Measurements from ENCODE around the gene RAD51AP1.

DNA sequence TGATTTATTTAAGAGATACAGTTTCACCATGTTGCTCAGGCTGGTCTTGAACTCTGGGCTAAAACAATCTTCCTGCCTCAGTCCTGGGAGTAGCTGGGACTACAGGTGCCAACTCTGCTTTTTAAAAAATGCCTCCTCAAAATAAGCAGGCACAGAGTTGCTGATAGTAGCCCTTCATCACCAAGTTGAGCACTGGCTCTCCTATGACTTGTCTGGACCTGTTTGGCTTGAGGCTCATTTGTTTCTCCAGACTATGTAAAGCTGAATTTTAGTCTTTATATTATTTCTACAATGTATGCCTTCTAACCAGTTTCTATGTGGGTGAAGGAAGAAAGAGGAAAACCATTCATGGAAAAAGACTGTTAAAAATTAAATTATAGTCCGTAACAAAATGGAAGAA lies 39.5 kb upstream of the RAD51AP1 start:
- TF ChIP-seq, protein P1, sequence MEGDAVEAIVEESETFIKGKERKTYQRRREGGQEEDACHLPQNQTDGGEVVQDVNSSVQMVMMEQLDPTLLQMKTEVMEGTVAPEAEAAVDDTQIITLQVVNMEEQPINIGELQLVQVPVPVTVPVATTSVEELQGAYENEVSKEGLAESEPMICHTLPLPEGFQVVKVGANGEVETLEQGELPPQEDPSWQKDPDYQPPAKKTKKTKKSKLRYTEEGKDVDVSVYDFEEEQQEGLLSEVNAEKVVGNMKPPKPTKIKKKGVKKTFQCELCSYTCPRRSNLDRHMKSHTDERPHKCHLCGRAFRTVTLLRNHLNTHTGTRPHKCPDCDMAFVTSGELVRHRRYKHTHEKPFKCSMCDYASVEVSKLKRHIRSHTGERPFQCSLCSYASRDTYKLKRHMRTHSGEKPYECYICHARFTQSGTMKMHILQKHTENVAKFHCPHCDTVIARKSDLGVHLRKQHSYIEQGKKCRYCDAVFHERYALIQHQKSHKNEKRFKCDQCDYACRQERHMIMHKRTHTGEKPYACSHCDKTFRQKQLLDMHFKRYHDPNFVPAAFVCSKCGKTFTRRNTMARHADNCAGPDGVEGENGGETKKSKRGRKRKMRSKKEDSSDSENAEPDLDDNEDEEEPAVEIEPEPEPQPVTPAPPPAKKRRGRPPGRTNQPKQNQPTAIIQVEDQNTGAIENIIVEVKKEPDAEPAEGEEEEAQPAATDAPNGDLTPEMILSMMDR (IDR thresholded peaks at IDR 0.05; ENCODE audit: extremely low read depth in 1 of 2, insufficient read depth in 1 of 2, low read depth in 1 of 2, low read length in 2 of 2) = no peak
- TF ChIP-seq POLR2A (IDR thresholded peaks at IDR 0.05; ENCODE audit: low read depth, low read length) = no peak
- TF ChIP-seq, protein P2, sequence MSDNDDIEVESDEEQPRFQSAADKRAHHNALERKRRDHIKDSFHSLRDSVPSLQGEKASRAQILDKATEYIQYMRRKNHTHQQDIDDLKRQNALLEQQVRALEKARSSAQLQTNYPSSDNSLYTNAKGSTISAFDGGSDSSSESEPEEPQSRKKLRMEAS (IDR thresholded peaks at IDR 0.05; ENCODE audit: insufficient read depth, insufficient read length) = no peak
- TF ChIP-seq EZH2 (IDR thresholded peaks at IDR 0.05; ENCODE audit: borderline replicate concordance, low read depth, low read length, severe bottlenecking) = no peak
- no peak for TF ChIP-seq POLR2AphosphoS5 (IDR thresholded peaks at IDR 0.05; ENCODE audit: insufficient read depth, low read depth, low read length)
- TF ChIP-seq GATA2 (IDR thresholded peaks at IDR 0.05; ENCODE audit: insufficient read depth, insufficient read length, low read depth, low read length) = no peak
- TF ChIP-seq MYC (IDR thresholded peaks at IDR 0.05; ENCODE audit: low read depth, low read length) = no peak
- no peak for TF ChIP-seq FOS (IDR thresholded peaks at IDR 0.05; ENCODE audit: borderline replicate concordance, insufficient read depth, low read length)
- TF ChIP-seq JUN (IDR thresholded peaks at IDR 0.05; ENCODE audit: borderline replicate concordance, insufficient read depth, insufficient read length, low read depth) = no peak

All from endothelial cell of umbilical vein (primary cell).